ENCODE results near the gene IL17B.

DNA sequence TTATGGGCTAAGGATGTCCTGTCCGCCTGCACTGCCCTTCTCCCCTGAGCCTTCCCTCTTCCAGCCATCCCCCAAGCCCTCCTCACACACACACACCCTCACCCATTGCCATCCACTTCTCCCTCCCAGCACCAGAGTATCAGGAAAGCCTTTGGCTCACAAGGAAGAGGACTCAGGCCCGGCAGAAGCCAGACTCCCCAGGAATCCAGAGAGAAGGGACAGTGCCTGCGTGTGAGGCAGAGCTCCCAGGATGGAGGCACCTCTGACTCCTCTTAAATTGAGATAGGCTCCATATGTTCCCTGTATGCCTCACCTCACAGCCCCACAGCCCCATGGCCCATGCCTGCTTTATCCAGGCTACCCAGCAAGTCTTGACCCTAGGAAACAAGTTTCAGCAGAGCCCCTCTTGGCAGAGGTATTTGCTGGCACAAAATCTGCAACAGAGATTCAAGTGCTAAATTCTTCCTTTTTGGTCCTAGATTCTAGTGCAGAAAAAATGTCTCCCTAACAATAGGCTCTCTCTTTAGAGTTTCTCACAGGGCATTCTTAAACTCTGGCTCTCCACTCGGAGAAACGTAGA lies 761 bp downstream of the IL17B start:
- TF ChIP-seq, protein P1, sequence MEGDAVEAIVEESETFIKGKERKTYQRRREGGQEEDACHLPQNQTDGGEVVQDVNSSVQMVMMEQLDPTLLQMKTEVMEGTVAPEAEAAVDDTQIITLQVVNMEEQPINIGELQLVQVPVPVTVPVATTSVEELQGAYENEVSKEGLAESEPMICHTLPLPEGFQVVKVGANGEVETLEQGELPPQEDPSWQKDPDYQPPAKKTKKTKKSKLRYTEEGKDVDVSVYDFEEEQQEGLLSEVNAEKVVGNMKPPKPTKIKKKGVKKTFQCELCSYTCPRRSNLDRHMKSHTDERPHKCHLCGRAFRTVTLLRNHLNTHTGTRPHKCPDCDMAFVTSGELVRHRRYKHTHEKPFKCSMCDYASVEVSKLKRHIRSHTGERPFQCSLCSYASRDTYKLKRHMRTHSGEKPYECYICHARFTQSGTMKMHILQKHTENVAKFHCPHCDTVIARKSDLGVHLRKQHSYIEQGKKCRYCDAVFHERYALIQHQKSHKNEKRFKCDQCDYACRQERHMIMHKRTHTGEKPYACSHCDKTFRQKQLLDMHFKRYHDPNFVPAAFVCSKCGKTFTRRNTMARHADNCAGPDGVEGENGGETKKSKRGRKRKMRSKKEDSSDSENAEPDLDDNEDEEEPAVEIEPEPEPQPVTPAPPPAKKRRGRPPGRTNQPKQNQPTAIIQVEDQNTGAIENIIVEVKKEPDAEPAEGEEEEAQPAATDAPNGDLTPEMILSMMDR (IDR thresholded peaks at IDR 0.05; ENCODE audit: low read length): no peak
- TF ChIP-seq EZH2 (optimal IDR thresholded peaks at IDR 0.05; ENCODE audit: low read depth, low read length) (no peak), EZH2phosphoT487 (IDR thresholded peaks at IDR 0.05; ENCODE audit: low read length) (no peak)
